Heart left ventricle (tissue), 16 donors: ENCODE data around the gene AGXT2. TPM values are rescaled to one million over a fixed set of nuclear protein-coding genes. Genes with fewer than 3 reads are reported as not detected.

Source experiments
- ATAC-seq, 4 donors: fragments of 200-7000 bp; cut with Tn5 transposase; one replicate each; pipeline ENCODE4 v1.9.1; 2020 to 2022; ENCODE audit warnings: moderate library complexity in 4 of 4, mild to moderate bottlenecking in 3 of 4, moderate number of reproducible peaks in 1 of 4
- DNase-seq, 5 donors: peaks; one replicate each; pipeline ENCODE4 v3.0.0-alpha.2; 2020
- H3K27ac ChIP-seq, 12 donors: fragments of 200-600 bp; sonication (generic) in 4 of 12; one replicate each; pipeline versions ENCODE4 v1.5.0 to v1.8.0; 2016 to 2022; ENCODE audit warnings: mild to moderate bottlenecking in 2 of 12
- H3K27me3 ChIP-seq, 9 donors: fragments of 200-600 bp; sonication (generic) in 2 of 9; one replicate each; pipeline versions ENCODE4 v1.5.1 to v1.8.0; 2016 to 2022; ENCODE audit warnings: mild to moderate bottlenecking in 3 of 9
- H3K36me3 ChIP-seq, 9 donors: fragments of 200-600 bp; sonication (generic) in 2 of 9; one replicate each; pipeline versions ENCODE4 v1.5.0 to v1.8.0; 2018 to 2022; ENCODE audit warnings: mild to moderate bottlenecking in 2 of 9
- H3K4me1 ChIP-seq, 12 donors: fragments of 200-600 bp; sonication (generic) in 4 of 12; one replicate each; pipeline versions ENCODE4 v1.5.0 to v1.8.0; 2016 to 2022; ENCODE audit warnings: mild to moderate bottlenecking in 3 of 12
- H3K4me3 ChIP-seq, 12 donors: fragments of 200-600 bp; sonication (generic) in 4 of 12; one replicate each; pipeline versions ENCODE4 v1.5.0 to v1.8.0; 2017 to 2022; ENCODE audit warnings: mild to moderate bottlenecking in 9 of 12, moderate library complexity in 4 of 12
- H3K9me3 ChIP-seq, 12 donors: fragments of 200-600 bp; sonication (generic) in 4 of 12; one replicate each; pipeline versions ENCODE4 v1.5.0 to v1.8.0; 2016 to 2022; ENCODE audit warnings: mild to moderate bottlenecking in 1 of 12
- POLR2A ChIP-seq, 2 donors: fragments of 450-650 bp; IDR thresholded peaks; one replicate each; pipeline ENCODE4 v1.6.1; 2017; ENCODE audit warnings: antibody characterized with exemption in 2 of 2, mild to moderate bottlenecking in 2 of 2, moderate library complexity in 2 of 2
- WGBS, 4 donors: extraction: QIAGEN DNeasy Blood & Tissue Kit in 2 of 4; methylation state at CpG; one replicate each; pipeline versions ENCODE4 v1.1.5 to v1.1.7; 2013 to 2018; 5-methylcytosine and 5-hydroxymethylcytosine counted together
- intact Hi-C, 10 donors: fragments of 100-400 bp; cut with DNase I; formaldehyde crosslinking; loops; one replicate each; pipeline versions ENCODE4 v1.11.1 to v1.14.2; 2022
- polyA plus RNA-seq, 2 donors: library from polyadenylated mRNA; stranded (reverse); fragments of 200-250 nt; gene quantifications; one replicate each; pipeline ENCODE4 v1.2.3, GENCODE V29; 2013
- total RNA-seq, 9 donors: library from RNA; depleted of rRNA in 2 of 9; stranded (reverse); fragments of >200 nt in 2 of 9; fragmentation: NEBNext Ultra II Directional in 3 of 9; extraction: Animal tissue kit (Norgen Biotek cat#: 25700) in 3 of 9; gene quantifications; one replicate each; pipeline versions ENCODE4 v1.1.0 to v1.2.4, GENCODE V29; 2016 to 2023
- TF ChIP-seq, protein P1 (sequence below), 12 donors: fragments of 200-600 bp; sonication (generic) in 4 of 12; IDR thresholded peaks; one replicate each; pipeline versions ENCODE4 v1.5.0 to v1.8.0; 2018 to 2022; ENCODE audit warnings: antibody characterized with exemption in 12 of 12, mild to moderate bottlenecking in 5 of 12
- donor health status: ischemic (EF 13 %, LVEDD 7.1; RV severe dilation, severe dysfunction).
- donor health status: healthy with polysubstance abuse.
- donor health status: DM: no; HTN: yes; CAD: no.
- donor health status: DM: no; HTN: no; CAD: no.
- donor health status: ischemic (EF 25% LVEDD 6.9; RV normal size, moderate dysfunction).
- donor health status: ischemic (EF 25% LVEDD 5.7; RV mildly dilated, moderate dysfunction).
- donor health status: healthy.
- donor health status: DM: yes; HTN: yes; CAD: no.
- donor health status: ischemic (EF 35%, LVEDD 5.7; RV mildly dilated, moderate dysfunction).
- donor health status: nonischemic (EF 11% LVEDD 7.7; RV severe dilation, severe dysfunction).
- donor health status: DM: yes; HTN: yes; CAD: no.
- donor health status: PGD.
- donor health status: ischemic (EF 29% LVEDD 5.4; RV normal size, mild dysfunction).
- donor health status: nonischemic (EF 23%, LVEDD 6.1; RV moderate dilation, normal function).

AGXT2 gene
- total and polyA plus RNA-seq, 11 donors: not detected

DNA sequence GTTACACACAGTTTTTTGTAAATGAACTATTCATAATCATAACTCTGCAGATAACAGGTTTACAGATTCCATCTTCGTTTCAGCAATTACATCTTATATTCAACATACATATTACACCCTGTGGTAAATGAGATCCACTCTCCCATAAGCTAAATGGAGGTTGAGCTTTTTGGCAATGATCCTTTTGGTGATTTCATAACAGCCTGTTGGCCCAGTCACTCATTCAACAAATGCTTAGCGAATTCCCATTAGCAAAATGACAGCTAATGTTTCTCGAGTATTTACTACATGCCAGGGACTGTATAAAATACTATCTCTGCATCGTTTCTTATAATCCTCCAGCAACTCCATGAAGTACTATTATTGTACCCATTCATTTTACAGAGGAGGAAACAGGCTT lies 25.4 kb upstream of the AGXT2 start:
- no peaks in the 10 kb centered on the region for H3K4me1 ChIP-seq
- TF ChIP-seq, protein P1, sequence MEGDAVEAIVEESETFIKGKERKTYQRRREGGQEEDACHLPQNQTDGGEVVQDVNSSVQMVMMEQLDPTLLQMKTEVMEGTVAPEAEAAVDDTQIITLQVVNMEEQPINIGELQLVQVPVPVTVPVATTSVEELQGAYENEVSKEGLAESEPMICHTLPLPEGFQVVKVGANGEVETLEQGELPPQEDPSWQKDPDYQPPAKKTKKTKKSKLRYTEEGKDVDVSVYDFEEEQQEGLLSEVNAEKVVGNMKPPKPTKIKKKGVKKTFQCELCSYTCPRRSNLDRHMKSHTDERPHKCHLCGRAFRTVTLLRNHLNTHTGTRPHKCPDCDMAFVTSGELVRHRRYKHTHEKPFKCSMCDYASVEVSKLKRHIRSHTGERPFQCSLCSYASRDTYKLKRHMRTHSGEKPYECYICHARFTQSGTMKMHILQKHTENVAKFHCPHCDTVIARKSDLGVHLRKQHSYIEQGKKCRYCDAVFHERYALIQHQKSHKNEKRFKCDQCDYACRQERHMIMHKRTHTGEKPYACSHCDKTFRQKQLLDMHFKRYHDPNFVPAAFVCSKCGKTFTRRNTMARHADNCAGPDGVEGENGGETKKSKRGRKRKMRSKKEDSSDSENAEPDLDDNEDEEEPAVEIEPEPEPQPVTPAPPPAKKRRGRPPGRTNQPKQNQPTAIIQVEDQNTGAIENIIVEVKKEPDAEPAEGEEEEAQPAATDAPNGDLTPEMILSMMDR (IDR thresholded peaks at IDR 0.05): no peak
- no peak for TF ChIP-seq POLR2A (IDR thresholded peaks at IDR 0.05)
- H3K36me3 ChIP-seq: no peaks in the 10 kb centered on the region
- intact Hi-C loops: no loop called here
- no peak overlapping the region for H3K4me3 ChIP-seq
- peaks cover 0 to 3% (median 0%) of the 10 kb centered on the region in 9 donors for H3K27me3 ChIP-seq
- H3K27ac ChIP-seq: no peak overlapping the region
- ATAC-seq (no peak), DNase-seq (no peak)
- H3K9me3 ChIP-seq: peaks cover 0 to 9% (median 0%) of the 10 kb centered on the region in 12 donors
- 81 to 89% (median 83%) methylated on average over 4 of the region's 4 CpGs for WGBS, 4 donors

DNA sequence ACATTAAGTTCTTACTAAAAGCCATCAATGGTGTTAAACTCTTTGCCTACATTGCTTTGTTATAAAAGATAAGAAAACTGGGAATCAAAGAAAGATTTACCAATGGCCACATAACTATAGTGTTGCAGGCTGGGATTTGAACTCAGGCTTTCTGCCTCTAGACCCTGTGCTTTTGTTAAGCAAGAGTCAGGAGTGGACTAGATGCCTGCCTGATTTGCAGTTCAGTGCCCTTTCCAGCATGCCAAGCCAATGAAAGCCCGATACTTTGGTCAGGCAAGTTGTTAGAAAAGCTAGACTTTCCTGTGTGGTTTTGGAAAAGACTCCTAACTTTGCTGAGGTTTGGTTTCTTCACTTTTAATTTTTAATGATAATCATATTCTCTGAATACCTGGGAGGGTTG lies 21.4 kb upstream of the AGXT2 start:
- H3K36me3 ChIP-seq: no peaks in the 10 kb centered on the region
- 64 to 92% (median 84%) methylated on average over 1 of the region's 1 CpG for WGBS, 4 donors
- ATAC-seq: no peak

DNA sequence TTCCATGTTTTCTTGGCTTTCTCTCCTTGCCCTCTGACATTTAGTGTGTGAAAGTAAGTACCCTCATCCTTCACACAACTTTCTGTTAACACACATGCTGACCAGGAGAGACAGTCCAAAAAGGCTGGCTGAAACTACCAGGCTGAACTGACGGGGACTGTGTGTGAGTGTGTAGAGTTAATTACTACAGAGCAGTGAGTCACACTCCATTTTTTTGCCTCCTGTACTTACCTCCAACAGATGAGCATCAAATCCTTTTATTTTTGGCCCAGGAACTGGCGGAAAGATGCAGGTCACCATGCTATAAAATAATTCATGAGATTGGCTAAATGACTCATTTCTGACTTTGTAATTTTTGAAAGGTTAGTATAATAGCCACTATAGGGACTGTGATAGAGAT lies 20.2 kb upstream of the AGXT2 start:
- no peaks in the 10 kb centered on the region for H3K36me3 ChIP-seq
- intact Hi-C loops: no loop called here
- TF ChIP-seq, protein P1 (IDR thresholded peaks at IDR 0.05): no peak
- no peak for TF ChIP-seq POLR2A (IDR thresholded peaks at IDR 0.05)
- no peaks in the 10 kb centered on the region for H3K9me3 ChIP-seq
- H3K4me3 ChIP-seq: no peak overlapping the region
- DNase-seq: no peak
- no peak for ATAC-seq
- 81 to 94% (median 83%) methylated on average over 2 of the region's 2 CpGs for WGBS, 4 donors
- no peak overlapping the region for H3K27ac ChIP-seq
- peaks cover 0 to 4% (median 0%) of the 10 kb centered on the region in 12 donors for H3K4me1 ChIP-seq
- peaks cover 0 to 6% (median 0%) of the 10 kb centered on the region in 9 donors for H3K27me3 ChIP-seq

More for the DNA sequence above, 21.4 kb upstream of the AGXT2 start:
- intact Hi-C loops: no loop called here
- no peak for DNase-seq
- no peak overlapping the region for H3K27ac ChIP-seq
- H3K4me1 ChIP-seq: peaks cover 0 to 4% (median 0%) of the 10 kb centered on the region in 12 donors
- H3K4me3 ChIP-seq: no peak overlapping the region
- H3K27me3 ChIP-seq: peaks cover 0 to 6% (median 0%) of the 10 kb centered on the region in 9 donors
- no peak for TF ChIP-seq POLR2A (IDR thresholded peaks at IDR 0.05)
- TF ChIP-seq, protein P1 (IDR thresholded peaks at IDR 0.05): no peak
- H3K9me3 ChIP-seq: peaks cover 0 to 8% (median 0%) of the 10 kb centered on the region in 12 donors

DNA sequence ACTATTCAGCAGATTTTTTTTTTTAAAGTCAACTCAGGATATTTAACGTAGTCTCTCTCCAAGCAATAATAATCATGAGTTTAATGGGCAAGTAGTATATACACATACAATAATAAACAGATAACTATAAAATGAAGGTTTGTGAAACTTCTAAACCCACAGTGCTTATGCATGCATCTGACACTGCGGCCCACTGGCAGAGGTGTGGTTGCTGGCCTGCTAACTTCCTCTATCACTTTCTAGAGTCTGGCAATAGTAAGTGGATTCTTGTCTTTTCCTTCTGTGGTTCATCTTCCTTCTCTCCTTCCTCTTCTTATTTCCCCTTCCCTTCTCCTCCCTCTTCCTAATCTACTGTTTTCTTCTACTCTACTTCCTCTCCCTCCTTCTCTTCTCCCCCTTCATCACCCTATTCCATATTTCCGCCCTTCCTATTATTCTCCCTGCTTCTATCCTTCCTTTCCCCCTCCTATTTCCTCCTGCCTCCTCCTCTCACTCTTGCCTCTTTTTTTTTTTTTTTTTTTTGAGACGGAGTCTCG lies 18.6 kb upstream of the AGXT2 start:
- Histone ChIP-seq H3K27me3 (peaks cover 0 to 6% (median 0%) of the 10 kb centered on the region in 9 donors), H3K4me1 (peaks cover 0 to 4% (median 0%) of the 10 kb centered on the region in 12 donors), H3K36me3 (no peaks in the 10 kb centered on the region), H3K9me3 (no peaks in the 10 kb centered on the region), H3K27ac (no peak overlapping the region), H3K4me3 (no peak overlapping the region)
- 90 to 93% (median 92%) methylated on average over 5 of the region's 5 CpGs for WGBS, 4 donors
- intact Hi-C loops: no loop called here
- TF ChIP-seq, protein P1 (IDR thresholded peaks at IDR 0.05): no peak
- no peak for TF ChIP-seq POLR2A (IDR thresholded peaks at IDR 0.05)
- DNase-seq (no peak), ATAC-seq (no peak)
